Stimulated activated CD4-positive, alpha-beta T cell treated with anti-CD3 and anti-CD28 coated beads, Interleukin-1b, Interleukin-23, amount 100 ng/mL, for 1 hour (primary cell): ENCODE data around the gene KCND2.
"Not testable (repeated sequence)": the region's sequence is repeated elsewhere in the genome, so short reads cannot be mapped to it uniquely, and the experiment has no call there.

ENCODE experiments used
- DNase-seq, 2 donors: peaks; one replicate each; pipeline ENCODE4 v3.0.0-alpha.2; 2020; ENCODE audit warnings: low read depth in 2 of 2

The KCND2 gene

DNA sequence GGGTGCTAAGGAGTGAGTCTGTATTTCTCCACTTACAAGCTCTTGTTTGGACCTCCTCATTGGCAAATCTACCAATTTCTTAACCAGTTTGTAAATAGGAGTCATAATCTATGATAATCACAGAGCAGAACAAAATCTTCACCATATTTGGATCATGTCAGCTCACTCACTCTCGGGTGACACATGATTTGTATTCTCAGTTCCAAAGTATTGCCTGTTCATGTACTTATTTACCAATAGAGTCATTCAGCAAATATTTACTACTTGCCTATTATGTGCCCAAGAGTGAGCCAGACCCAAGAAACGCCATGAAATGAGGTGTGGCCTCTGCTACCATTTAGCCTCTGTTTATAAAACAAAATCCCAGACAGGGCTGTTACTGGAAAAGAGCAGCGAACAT, 470.2 kb downstream of the KCND2 start:
- DNase-seq: no peak

DNA sequence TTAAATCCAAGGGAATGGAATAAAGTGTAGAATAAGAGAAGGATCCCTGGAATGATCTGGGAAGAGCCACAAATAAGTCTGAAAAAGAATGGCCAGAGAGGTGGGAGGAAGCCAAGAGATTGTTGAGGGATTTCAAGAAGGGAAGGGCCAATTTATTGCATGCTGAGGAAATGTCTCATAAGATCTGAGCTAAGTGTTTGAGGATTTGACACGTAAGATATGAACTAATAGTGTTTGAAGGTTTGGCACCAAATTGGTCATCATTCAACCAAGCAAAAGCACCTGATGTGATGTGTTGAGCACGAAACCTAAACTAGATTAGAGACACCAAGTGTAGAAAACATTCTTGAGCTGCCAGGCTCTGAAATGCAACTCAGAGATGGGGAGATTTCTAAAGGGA, 487.1 kb downstream of the KCND2 start:
- no peak for DNase-seq

DNA sequence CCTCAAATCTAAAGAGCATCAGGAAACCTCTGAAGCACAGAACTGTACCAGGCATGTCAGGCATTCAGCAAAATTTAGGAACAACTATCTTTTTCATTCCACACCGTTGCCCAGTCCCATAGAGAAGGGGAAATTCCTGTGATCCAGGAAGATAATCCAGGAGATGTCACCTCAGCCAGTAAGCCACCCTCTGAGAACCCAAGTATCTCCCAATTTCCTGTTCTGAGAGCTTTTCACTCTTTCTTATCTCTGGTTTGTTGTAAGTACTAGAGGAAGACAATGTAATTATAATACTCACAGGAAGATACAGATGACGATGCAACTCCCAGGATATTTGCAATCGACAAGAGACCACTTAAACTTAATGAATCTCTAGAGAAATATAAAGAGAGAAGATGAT, 487.9 kb downstream of the KCND2 start:
- no peak for DNase-seq

DNA sequence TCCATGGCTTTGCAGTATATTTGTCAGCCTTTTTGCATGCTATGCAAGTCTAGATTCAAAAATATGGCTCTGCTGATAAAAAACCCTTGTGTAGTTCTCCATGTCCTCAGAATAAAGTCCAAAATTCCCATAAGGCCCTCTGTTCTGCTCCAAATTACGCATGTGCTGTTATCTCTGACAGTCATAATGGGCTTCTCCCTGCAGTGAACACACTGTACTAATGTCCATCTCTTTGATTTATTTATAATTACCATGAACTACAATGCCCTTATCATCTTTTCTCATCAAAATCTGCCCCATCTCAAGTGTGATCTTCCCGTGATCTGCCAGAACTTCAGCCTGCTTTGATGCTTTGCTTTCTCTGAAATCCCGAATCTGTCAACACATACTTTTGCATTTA, 497.2 kb downstream of the KCND2 start:
- no peak for DNase-seq

GRCh38 chr7:120774481-120774880, 501.5 kb downstream of the KCND2 start:
- DNase-seq: no peak

- DNase-seq: no peak
These were observed 502.8 kb downstream of the KCND2 start for GRCh38 chr7:120775755-120776154.

GRCh38 chr7:120779078-120779477, 506.1 kb downstream of the KCND2 start:
- DNase-seq: not testable (repeated sequence)

GRCh38 chr7:120780451-120780850, 507.5 kb downstream of the KCND2 start:
- DNase-seq: not testable (repeated sequence)

GRCh38 chr7:120780938-120781337, 508.0 kb downstream of the KCND2 start:
- DNase-seq: no peak

GRCh38 chr7:120781924-120782323, 508.9 kb downstream of the KCND2 start:
- not testable (repeated sequence) for DNase-seq

- DNase-seq: no peak
These were observed 510.3 kb downstream of the KCND2 start for GRCh38 chr7:120783273-120783672.

DNA sequence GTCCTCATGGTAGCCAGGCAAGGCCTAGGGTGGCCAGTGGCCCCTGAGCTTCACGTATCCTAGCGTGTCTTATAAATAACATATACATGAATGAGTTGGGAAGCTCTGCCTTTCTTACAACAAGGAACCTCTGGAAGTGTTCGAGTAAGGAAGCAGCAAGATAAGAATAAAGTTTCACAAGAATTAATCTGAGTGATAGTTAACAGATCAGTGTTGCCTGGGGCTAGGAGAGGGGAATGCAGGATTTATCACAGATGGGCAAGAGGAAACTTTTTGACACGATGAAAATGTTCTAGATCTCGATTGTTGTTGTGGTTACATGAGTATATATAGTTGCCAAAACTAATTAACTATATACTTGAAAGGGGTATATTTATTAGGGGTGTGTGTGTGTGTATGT, 510.7 kb downstream of the KCND2 start:
- no peak for DNase-seq

GRCh38 chr7:120785095-120785494, 512.1 kb downstream of the KCND2 start:
- no peak for DNase-seq

DNA sequence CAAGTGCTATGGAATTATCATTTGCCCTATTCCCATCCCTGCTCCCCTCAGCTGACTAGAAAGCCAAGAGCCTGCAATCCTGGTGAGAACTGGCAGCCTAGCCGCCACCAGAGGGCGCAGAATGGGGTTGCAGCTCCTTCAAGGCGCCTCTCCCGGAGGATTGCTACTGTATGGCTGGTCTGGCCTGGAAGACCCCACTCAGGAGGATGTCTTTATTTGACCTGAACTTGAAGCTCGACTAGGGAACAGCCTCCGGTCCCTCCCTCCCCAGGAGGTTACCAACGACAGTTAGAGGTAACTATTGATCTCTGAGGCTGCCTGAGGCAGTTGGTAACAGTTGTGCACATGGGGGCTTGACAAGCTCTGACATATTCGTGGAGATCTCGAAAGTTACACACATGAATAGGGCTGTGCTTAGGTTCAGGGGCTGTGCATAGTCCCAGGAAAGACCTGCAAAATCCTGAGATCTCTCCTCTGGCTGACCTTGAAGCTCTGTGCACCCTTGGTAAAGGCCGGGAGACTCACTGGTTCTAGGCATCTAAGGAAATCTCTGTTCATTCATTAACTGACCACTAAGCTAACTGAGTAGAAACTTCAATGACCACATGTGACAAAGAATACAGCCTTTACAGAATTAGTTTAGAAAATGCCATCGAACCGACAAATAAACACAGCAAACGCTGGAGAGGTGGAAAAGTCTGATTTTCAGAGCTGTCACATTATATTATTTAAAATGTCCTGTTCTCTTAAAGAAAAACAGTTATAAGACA, 519.3 kb downstream of the KCND2 start:
- peak; percentile 15 to 36 for DNase-seq

GRCh38 chr7:120792861-120793130, 519.8 kb downstream of the KCND2 start:
- DNase-seq: no peak

DNA sequence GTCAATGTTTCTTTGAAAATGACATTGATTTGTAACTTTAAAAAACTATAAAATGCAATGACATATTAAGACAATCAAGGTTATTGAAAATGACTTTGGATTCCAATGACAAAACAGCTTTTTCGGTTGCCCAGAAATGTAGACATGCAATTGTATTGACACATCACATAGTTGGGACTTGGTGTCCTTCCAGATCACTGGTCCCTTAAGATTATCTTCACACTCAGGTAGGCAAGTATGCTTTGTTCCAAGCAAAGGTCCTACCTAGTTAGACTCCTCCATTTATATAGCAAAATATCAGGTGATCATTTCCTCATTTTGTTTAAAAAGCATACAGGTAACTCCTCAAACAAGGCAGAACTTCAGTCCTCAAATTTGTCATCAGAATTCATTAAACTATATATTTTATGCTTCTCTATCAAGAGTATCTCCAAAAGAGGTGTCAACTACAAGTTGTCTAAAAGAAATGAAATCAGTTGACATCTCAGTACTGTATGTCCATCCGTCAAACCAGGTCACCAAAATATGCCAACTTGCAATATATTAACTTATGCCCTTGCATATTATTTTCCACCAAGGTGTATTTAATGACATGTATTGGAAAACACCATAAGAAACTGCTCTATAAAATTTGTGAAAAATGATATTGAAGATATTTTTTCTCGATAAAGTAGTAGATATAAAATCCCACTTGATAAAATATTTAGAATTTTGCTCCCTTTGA, 520.4 kb downstream of the KCND2 start:
- no peak for DNase-seq

DNA sequence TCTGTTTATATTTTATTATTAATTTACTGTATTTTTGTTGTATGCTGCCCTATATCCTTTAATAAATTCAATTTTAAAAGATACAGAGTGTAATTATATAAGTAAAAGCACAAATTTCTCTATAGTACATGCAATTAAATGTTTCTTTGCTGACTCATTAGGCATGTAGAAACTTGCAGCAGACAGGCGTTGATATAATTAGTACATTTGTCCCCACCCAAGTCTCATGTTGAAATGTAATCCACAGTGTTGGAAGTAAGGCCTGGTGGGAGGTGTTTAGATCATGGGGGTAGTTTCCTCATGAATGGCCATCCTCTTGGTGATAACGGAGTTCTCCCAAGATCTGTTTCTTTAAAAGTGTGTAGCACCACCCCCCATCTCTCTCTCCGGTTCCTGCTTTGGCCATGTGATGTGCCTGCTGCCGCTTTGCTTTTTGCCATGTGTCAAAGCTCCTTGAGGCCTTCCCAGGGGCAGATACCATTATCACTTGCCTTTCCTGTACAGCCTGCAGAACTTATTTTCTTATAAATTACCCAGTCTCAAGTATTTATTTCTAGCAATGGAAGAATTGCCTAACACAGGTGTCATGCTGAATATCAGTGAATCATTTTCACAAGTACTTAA, 521.2 kb downstream of the KCND2 start:
- DNase-seq: no peak

GRCh38 chr7:120797026-120797645, 524.2 kb downstream of the KCND2 start:
- DNase-seq: no peak

DNA sequence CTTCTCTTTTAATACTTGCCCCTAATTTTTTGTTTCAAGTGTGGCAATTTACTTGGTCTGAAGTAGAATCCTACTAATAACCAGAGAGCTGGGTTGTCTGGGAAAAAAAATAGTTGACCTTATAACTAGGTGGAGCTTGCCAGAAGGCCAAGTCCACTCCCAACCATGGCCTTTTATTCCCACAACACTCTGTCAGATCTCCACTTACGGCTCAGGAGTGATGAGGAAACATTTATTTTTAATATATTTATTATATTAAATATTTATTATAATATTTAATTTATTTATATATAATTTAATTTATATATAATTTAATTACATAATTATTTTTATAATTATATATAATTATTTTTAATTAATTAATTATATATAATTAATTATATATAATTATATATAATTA, 526.2 kb downstream of the KCND2 start:
- no peak for DNase-seq
